ENCODE measurements around the gene PLVAP. TPM values are rescaled to one million over a fixed set of nuclear protein-coding genes. Genes with fewer than 3 reads are reported as not detected.

The PLVAP gene
- polyA plus RNA-seq, 3 donors, result 167 to 179 (median 177) TPM

DNA sequence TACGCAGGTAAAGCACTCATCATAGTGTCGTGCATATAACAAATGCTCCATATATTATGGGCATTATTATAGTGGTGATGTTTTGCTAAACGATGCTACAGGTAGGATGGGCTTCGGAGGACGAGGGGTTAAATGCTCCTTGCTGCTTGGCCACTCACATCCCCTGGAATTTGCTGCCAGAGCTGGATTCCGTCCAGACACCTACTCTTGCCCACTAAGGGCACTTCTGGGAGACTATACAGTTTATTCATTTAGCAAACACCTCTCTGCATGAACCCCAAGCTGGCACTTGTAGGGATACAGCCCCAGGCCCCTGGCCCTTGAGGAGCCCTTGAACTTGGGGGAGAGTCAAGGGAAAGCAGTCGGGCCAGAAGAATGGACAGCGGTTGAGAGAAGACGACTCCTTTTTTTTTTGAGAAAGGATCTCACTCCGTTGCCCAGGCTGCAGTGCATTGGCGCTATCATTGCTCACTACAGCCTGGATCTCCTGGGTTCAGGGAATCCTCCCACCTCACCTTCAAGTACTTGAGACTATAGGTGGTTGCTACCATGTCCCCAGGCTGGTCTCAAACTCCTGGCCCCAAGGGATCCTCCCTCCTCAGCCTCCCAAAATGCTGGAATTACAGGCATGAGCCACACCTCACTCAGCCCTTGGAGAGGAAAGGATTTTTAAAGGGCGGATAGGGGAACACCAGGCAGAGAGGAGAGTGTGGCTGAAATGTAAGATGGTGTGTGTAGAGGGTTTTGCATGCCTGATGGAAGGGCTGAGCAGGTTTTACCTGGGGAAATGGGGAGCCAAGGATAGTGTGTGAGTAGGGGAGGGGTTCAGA is 72.5 kb downstream of the PLVAP start:
- no peak for DNase-seq (ENCODE audit: low read depth in 3 of 3, low spot score in 2 of 3)

DNA sequence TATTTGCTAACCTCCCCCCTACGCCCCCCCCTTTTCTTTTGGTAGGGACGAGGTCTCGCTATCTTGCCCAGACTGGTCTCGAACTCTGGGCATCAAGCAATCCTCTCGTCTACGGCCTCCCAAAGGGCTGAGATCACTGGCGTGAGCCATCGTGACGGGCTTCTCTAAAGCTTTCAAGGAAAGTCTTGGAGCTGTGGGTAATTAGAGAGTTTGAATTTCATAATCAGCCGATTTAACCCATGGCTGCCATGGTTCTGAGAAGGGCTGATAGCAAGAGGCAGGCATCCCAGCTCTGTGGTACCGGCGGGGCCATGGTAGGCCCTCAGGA is 73.2 kb downstream of the PLVAP start:
- no peak for DNase-seq (ENCODE audit: low read depth in 3 of 3, low spot score in 2 of 3)

DNA sequence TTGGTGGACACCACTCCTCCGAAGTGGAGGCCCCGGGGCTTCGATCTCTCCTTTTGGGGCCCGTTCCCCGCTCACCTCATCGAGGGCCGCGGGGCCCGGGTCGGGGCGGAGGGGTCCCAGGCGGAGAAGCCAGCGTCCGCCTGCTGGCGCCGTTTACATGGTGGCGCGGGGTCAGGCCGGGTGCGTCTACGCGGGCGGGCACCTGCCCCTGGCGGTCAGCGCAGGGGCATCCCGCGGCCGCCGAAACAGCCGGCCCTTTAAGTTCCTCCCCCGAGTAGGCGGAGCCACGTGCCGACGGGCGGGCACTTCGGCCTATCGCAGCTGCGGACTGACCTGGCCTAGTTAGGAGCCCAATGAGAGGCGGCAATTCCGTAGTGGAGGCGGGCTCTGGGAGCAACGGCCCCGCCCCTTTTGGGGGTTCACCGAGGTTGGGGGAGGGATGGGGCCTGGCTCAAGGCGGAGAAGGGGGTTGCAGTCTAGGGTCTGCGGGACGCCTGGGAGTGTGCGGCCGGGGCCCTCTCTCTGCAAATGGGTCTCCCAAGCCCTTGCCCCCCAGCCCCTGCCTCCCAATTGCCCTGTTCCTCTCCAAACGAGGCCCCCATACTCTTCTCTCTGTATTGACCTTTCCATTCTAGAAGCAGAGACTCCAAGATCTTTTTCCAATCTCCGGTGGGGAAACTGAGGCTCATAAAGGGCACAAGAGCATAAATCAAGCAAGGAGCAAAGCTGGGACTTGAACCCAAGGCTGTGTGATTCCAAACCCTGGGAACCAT is 73.8 kb downstream of the PLVAP start, which contains the start of gene ABHD8:
Gene ABHD8, minus strand, starts transcription at position 259 of the 773 bp plus-strand sequence. CDS start 1,809 bp downstream, outside the sequence.
- peak; percentile 86 to 89 (median 87) for DNase-seq (ENCODE audit: low read depth in 3 of 3, low spot score in 2 of 3)

DNA sequence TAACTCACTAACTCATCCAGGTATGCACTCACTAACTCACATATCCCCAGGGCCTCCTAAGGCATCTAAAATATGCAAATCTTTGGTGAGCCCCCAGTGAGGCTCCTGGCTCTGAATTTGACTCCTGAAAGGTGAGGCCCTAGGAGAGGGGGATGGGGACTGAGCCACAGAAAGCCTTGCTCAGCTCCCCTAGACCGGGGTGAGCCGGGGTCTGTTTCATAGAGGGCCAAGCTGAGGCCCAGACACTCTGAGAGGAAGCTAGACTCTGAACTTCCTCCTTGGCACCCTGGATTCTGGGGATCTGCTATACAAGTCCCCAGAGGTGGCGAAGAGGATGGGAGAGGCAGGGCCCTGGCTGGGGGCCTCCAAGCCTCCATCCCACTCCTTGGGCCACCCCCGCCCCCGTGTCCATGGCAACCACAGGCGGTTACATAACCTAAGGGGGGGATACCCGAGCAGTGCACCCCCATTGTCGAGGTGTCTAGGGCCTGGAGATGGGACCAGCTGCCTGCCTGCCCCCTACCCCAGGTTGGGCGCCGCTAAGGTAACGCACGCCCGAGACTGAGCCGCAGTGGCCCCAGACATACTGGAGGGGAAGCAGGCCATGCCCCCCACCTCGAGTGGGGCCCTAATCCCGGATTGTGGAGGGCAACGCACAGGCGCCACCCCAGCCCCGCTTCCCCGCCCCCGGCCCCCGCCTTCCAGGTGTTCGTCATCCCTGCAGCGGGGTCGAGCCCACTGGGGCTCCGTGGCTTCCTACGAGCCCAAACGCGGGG is 74.6 kb downstream of the PLVAP start:
- DNase-seq (ENCODE audit: low read depth in 3 of 3, low spot score in 2 of 3), result no peak

Other genes starting within 250 kb of the PLVAP start
- gene USE1, start 162.0 kb downstream of the PLVAP start, polyA plus RNA-seq (ENCODE audit: insufficient read length in 3 of 3), result 10 to 100 TPM; 21.6 to 24.2 (median 22.2) TPM
- 10 to 100 TPM; 15.7 to 20.1 (median 17.9) TPM for gene OCEL1, start 151.1 kb downstream of the PLVAP start, polyA plus RNA-seq (ENCODE audit: insufficient read length in 3 of 3)
- 10 to 100 TPM; 29.4 to 41.9 (median 34.2) TPM for gene NR2F6, start 131.4 kb downstream of the PLVAP start, polyA plus RNA-seq (ENCODE audit: insufficient read length in 3 of 3)
- 1 to 10 TPM; 4.6 to 6.1 (median 5.4) TPM for gene USHBP1, start 112.6 kb downstream of the PLVAP start, polyA plus RNA-seq (ENCODE audit: insufficient read length in 3 of 3)
- gene BABAM1, start 109.9 kb downstream of the PLVAP start, polyA plus RNA-seq (ENCODE audit: insufficient read length in 3 of 3), result 100 to 1,000 TPM in 1 of 3 donors, 10 to 100 TPM in 2; 94.8 to 113 (median 97.1) TPM
- under 1 TPM; 0.44 to 0.83 (median 0.65) TPM for gene ANKLE1, start 95.4 kb downstream of the PLVAP start, polyA plus RNA-seq (ENCODE audit: insufficient read length in 3 of 3)
- gene ABHD8, start 73.9 kb downstream of the PLVAP start, polyA plus RNA-seq (ENCODE audit: insufficient read length in 3 of 3), result 1 to 10 TPM; 6.6 to 8.5 (median 7.0) TPM
- gene MRPL34, start 71.5 kb downstream of the PLVAP start, polyA plus RNA-seq (ENCODE audit: insufficient read length in 3 of 3), result 10 to 100 TPM; 44.9 to 55.7 (median 51.8) TPM
- gene DDA1, start 67.8 kb downstream of the PLVAP start, polyA plus RNA-seq (ENCODE audit: insufficient read length in 3 of 3), result 10 to 100 TPM; 29.3 to 37.7 (median 32.5) TPM
- gene ANO8, start 42.5 kb downstream of the PLVAP start, polyA plus RNA-seq (ENCODE audit: insufficient read length in 3 of 3), result 1 to 10 TPM; 7.2 to 9.7 (median 7.8) TPM
- gene GTPBP3, start 39.8 kb downstream of the PLVAP start, polyA plus RNA-seq (ENCODE audit: insufficient read length in 3 of 3), result 10 to 100 TPM; 13.9 to 17.3 (median 15.7) TPM
- 1 to 10 TPM in 1 of 3 donors, under 1 TPM in 2; 0.59 to 1.2 (median 0.83) TPM for gene CCDC194, start 16.9 kb upstream of the PLVAP start, polyA plus RNA-seq (ENCODE audit: insufficient read length in 3 of 3)
- 100 to 1,000 TPM; 102 to 160 (median 151) TPM for gene BST2, start 28.3 kb upstream of the PLVAP start, polyA plus RNA-seq (ENCODE audit: insufficient read length in 3 of 3)
- gene MVB12A, start 42.7 kb upstream of the PLVAP start, polyA plus RNA-seq (ENCODE audit: insufficient read length in 3 of 3), result 10 to 100 TPM; 47.2 to 53.0 (median 52.7) TPM
- 1 to 10 TPM; 1.9 to 3.1 (median 2.1) TPM for gene TMEM221, start 71.3 kb upstream of the PLVAP start, polyA plus RNA-seq (ENCODE audit: insufficient read length in 3 of 3)
- gene NXNL1, start 83.6 kb upstream of the PLVAP start, polyA plus RNA-seq (ENCODE audit: insufficient read length in 3 of 3), result not detected
- 10 to 100 TPM in 2 of 3 donors, 1 to 10 TPM in 1; 9.7 to 10.8 (median 10.3) TPM for gene SLC27A1, start 93.2 kb upstream of the PLVAP start, polyA plus RNA-seq (ENCODE audit: insufficient read length in 3 of 3)
- gene PGLS, start 134.3 kb upstream of the PLVAP start, polyA plus RNA-seq (ENCODE audit: insufficient read length in 3 of 3), result 10 to 100 TPM; 50.1 to 60.6 (median 50.9) TPM
- 10 to 100 TPM; 43.3 to 47.5 (median 43.7) TPM for gene COLGALT1, start 178.3 kb upstream of the PLVAP start, polyA plus RNA-seq (ENCODE audit: insufficient read length in 3 of 3)